Measurements from ENCODE around the gene KCND1.
A peak's percentile ranks its signal among the peaks of the same experiment; 100 is the strongest.

The KCND1 gene

GRCh38 chrX:48937054-48937907 is 34.4 kb downstream of the KCND1 start:
- DNase-seq = no peak

DNA sequence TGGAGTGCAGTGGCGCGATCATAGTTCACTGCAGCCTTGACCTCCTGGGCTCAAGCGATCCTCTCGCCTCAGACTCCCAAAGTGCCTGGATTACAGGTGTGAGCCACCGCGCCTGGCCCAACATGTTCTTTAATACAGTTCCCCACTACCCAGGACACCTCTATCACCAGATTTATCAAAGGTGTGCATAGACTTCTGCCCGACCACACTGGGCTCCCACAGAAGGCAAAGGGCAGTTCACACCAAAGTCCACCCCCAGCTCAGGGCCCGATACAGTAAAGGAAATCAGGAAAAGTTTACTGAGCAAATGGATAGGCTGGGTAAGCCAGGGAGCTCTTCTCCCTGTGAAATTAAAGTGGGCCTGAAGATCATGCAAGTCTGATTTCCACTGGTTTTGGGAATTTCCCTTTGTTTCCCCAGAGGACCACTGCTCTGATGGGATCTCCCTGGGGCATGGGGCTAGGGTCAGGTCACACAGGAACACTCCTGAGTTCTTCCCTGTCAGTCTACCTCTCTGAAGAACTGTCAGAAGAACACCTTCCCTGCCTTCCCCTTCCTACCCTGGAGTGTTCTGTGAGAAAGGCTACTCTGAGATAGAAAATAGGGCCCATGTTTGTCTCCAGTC is 35.1 kb downstream of the KCND1 start:
- DNase-seq = no peak

- no peak for DNase-seq
Observed at GRCh38 chrX:48935301-48935670, 36.4 kb downstream of the KCND1 start.

- no peak for DNase-seq
Observed at GRCh38 chrX:48934581-48935300, 36.9 kb downstream of the KCND1 start.

DNA sequence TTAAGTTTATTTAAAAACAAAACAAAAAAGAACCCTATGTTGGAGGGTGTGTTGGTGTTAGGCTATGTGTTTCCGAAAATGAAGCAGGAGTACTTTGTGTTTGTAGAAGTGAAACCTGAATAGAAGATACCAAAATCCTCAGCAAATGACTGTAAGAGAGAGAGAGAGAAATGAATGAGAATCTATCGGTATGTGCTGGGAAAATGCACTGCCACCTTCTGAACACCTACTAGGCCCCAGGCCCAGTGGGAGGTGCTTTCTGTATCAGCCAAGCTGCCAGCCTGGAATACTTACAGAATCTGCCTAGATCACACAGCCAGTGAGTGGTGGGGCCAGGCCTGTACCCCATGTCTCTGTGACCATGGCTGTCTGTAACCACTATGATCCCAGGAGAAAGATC is 37.9 kb downstream of the KCND1 start:
- no peak for DNase-seq

DNA sequence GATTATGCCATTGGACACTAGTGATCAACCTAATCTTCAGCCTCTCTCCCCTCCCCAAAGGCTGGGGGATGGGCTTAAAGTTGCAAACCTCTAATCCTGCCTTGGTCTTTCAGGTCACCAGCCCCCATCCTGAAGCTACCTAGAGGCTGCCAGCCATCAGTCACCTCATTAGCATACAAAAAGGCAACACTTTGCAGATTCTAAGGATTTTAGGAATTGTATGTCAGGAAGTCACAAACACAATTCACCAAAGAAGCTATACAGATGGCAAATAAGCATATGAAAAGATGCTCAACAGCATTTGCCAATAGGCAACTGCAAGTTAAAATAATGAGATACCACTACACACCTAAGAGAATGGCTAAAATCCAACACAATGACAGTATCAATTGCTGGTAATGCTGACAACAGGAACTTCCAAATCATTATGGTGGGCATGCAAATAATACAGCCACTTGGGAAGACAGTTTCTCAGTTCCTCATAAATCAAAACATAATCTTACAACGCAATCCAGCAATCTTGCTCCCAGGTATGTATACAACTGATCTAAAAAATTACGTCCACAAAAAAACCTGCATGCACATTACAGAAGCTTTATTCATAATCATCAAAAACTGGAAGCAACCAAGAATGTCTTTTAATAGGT is 43.8 kb downstream of the KCND1 start:
- DNase-seq = no peak

- DNase-seq = no peak
Observed at GRCh38 chrX:48927123-48927522, 44.5 kb downstream of the KCND1 start.

DNA sequence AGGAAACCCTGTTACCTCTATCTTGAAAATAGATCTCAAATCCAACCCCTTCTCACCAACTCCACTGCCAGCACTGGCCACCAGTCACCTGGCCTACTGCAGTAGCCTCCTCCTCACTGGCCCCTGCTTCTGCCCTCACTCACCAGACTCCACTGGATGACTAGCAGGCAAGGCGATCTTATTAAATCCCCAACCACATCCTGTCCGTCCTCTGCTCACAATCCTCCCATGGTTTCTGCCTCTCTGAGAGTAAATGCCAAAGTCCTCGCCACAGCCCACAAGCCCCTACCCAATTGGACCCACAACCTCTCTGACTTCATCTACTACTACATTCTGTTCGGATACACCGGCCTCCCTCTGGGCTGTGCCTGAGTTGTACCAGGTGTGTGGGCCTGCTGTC is 47.4 kb downstream of the KCND1 start:
- no peak for DNase-seq

DNA sequence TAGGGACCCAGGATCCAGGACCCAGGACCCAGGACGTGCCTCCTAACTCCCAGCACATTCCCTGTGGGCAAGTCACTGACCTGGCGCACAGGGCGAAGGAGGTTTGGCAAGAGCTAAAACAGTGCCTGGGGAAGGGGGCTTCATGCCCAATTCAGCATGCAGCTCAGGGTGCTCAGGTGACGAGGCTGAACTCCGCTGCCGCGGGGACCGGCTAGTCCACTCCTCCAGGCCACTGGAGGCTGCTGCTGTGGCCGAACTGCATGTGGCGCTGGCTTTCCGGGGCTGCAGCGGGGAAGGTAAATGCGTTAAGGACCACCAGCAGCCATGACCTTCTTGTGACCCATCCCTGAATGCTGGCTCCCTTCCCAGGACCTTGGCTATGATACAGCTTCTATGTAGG is 47.9 kb downstream of the KCND1 start:
- DNase-seq = no peak

GRCh38 chrX:48920718-48921104 is 50.9 kb downstream of the KCND1 start:
- no peak for DNase-seq

- no peak for DNase-seq
Observed at GRCh38 chrX:48919947-48920717, 51.5 kb downstream of the KCND1 start.

DNA sequence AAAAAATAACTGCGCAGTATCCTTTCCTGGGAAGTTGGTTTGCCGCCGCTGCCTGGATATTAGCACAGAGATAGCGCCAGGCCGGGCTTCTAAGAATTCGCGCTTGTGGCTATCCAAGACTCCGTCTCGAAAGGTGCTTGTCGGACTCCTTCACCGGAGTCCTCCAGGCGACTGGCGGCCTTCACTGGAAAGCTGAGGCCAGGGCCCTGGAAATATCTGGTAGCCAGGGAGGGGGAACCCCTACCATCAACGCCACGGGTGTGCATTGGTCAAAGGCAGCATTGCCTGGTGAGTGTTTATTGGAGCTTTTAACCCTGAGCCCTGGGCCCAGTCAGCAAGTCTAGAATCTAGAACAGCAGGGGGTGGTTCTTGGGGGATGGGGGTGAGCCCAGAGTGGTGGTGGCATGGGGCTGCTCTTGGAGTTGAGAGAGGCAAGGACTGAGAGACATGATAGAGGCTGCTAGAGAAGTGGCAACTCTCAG is 52.2 kb downstream of the KCND1 start:
- DNase-seq = no peak

GRCh38 chrX:48918643-48919340 is 52.9 kb downstream of the KCND1 start, which contains the start of gene PIM2:
Gene PIM2, minus strand, starts transcription at chrX:48919024. Its CDS starts 190 bp downstream, at chrX:48918834.
- peak; percentile 93 for DNase-seq

DNA sequence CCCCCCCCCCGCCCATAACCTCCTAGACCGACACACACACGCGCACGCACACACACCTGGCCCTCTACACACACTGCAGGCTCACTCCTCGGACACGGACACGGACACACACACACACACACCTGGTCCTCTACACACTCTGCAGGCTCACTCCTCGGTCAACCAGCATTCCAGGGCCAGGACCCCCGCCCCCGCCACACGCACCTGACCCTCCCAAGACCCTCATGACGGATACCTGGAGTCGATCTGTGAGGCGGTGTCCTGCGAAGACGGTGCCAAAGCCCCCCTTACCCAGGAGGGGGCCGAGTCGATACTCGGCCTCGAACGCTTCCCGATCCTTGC is 53.4 kb downstream of the KCND1 start:
- DNase-seq = no peak

DNA sequence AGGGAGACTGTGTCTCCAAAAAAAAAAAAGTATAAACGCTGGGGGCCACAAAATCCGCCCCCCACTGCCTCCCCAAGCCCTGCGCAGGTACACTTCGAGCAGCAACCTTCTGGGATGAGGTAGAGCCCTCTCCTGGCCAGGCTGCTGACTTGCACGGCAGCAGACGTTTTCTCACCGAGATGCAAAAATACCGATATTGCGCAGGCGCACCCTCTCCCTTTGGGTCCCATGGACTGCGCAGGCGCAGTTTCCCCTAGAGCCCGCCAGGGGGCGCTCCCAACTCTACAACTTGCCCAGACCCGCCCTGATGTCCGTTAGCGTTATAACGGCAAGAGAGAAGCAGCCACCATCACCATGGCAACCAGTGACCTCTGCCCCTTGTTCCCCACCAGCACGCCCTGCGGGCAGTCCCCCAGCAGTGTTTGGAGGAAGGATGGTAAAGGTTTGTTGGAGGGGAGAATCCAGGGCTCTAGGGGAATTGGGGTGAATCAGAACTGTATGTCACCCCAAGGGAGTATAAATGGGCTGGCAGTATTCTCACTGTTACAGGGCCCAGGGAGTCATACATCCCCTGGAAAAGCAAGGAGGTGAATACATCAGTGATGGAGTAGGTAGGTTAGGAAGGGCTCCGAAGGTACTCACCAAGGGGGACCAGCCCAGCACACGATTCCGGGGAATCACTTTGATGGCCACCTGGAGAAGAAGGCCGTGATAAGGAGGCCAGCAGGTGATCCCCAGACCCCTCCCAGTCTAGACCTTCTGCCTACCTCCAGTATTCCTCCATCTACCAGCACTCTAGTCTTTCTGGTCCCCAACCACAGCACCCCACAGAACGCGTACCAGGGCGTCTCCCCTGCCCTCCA is 54.3 kb downstream of the KCND1 start:
- DNase-seq = peak; percentile 70

DNA sequence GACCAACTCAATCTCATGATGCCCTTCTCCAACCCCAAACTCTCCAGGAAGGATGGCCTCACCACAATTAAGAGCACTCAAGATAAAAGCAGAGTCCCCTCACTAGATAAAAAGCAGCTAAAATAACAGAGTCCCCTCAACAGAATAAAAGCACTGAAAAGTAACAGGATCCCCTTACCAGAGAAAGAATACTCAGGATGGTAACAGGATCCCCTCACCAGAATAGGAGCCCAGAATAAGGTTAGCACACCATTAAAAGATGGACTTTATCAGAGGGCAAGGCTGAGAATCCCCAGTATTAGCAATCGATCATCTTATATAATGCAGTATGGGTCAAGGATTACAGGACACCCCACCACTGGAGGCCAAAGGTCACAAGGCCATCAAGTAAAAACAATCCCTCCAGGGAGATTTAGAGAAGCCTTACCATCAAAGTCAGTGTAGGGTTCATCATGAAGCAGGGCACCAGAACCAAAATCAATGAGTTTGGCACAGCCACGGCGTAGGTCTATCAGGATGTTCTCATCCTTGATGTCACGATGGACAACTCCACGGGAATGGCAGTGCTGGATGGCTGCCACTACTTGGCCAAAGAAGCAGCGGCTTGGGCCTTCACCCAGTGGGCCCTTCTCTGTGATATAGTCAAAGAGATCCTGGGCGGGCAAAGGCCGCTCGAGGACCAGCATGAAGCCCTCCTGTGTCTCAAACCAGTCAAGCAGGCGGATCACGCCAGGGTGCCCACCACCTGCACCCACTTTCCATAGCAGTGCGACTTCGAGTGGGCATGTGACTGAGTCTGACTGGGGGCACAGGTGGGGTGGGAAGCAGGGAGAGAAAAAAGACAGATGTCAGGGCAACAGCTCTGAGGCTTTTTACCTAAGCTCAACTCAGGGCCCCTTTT is 56.8 kb downstream of the KCND1 start:
- no peak for DNase-seq

- DNase-seq = no peak
Observed at GRCh38 chrX:48913605-48914366, 57.9 kb downstream of the KCND1 start.

DNA sequence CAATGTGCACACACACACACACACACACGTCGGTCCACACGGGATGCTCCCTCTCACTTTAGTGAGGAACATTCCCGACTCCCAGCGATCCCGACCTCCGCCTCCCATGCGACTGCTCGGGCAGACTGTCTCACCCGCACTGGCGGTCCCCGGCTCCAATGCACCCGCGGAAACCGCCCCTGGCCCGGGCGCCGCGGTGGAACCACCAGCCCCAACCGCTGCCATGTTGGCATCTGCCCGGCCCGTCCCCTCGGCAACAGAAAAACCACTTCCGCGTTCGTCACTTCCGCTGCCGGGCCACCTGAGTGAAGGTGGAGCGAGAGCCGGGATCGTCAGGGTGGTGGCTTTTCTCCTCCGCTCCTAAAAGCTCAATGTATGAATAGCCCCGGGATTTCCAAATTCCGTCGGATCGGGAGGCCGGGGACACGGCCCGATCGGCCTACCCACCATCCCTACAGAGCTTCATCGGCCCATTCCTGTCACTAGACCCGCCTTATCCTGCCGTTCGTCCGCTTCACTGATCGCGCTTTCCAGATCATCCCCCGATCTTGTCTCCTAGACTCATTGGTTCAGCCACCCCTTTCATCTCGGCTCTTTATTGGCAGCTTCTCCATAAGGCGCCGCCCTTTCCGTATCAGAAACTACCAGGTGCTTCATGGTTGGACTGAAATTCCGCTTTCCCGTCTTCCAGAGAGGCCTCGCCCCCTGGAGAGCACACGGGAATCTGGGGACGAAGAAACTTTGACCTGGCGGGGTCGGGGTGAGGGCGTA is 60.0 kb downstream of the KCND1 start, which contains the start of gene SLC35A2:
Gene SLC35A2 (minus strand): TSS at position 235 of the 771 bp plus-strand sequence. CDS start 10 bp downstream, at position 225.
- DNase-seq = peak; percentile 69

Measured in DMS153 (cell line).